ENCODE measurements around the gene GPN1.

DNA sequence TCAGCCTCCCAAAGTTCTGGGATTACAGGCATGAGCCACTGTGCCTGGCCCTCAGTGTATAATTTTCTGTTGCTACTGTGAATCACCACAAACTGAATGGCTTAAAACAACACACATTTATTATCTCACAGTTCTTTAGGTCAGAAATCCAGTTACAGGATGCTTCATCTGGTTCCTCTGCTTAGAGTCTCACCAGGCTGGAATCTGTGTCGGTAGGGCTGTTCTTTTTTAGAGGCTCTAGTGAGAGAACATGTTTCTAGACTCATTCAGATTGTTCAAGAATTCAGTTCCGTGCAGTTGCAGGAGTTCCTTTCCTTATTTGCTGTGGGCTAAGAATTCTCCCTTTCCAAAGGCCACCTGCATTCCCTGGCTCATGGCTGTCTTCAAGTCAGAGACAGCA is 22.2 kb upstream of the GPN1 start:
- TF ChIP-seq, protein P1, sequence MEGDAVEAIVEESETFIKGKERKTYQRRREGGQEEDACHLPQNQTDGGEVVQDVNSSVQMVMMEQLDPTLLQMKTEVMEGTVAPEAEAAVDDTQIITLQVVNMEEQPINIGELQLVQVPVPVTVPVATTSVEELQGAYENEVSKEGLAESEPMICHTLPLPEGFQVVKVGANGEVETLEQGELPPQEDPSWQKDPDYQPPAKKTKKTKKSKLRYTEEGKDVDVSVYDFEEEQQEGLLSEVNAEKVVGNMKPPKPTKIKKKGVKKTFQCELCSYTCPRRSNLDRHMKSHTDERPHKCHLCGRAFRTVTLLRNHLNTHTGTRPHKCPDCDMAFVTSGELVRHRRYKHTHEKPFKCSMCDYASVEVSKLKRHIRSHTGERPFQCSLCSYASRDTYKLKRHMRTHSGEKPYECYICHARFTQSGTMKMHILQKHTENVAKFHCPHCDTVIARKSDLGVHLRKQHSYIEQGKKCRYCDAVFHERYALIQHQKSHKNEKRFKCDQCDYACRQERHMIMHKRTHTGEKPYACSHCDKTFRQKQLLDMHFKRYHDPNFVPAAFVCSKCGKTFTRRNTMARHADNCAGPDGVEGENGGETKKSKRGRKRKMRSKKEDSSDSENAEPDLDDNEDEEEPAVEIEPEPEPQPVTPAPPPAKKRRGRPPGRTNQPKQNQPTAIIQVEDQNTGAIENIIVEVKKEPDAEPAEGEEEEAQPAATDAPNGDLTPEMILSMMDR (conservative IDR thresholded peaks at IDR 0.05): no peak
- TF ChIP-seq EZH2 (IDR thresholded peaks at IDR 0.05; ENCODE audit: low read depth): no peak
